Lower lobe of right lung (tissue), 2 donors: ENCODE data around the gene SGK1. TPM values are rescaled to one million over a fixed set of nuclear protein-coding genes. Genes with fewer than 3 reads are reported as not detected.

Experiments
- ATAC-seq, 2 donors: fragments of 200-7000 bp; cut with Tn5 transposase; one replicate each; pipeline ENCODE4 v1.9.1; 2020 to 2022; ENCODE audit warnings: mild to moderate bottlenecking in 2 of 2, moderate library complexity in 2 of 2
- DNase-seq: peaks from one replicate; pipeline ENCODE4 v3.0.0-alpha.2; 2020
- H3K27ac ChIP-seq: fragments of 200-600 bp; one replicate; pipeline ENCODE4 v1.8.0; 2022
- H3K27me3 ChIP-seq: fragments of 200-600 bp; one replicate; pipeline ENCODE4 v1.8.0; 2022; ENCODE audit warnings: low read depth
- H3K36me3 ChIP-seq: fragments of 200-600 bp; one replicate; pipeline ENCODE4 v1.8.0; 2022; ENCODE audit warnings: mild to moderate bottlenecking
- H3K4me1 ChIP-seq: fragments of 200-600 bp; one replicate; pipeline ENCODE4 v1.8.0; 2022
- H3K4me3 ChIP-seq: fragments of 200-600 bp; one replicate; pipeline ENCODE4 v1.8.0; 2022; ENCODE audit warnings: mild to moderate bottlenecking
- H3K9me3 ChIP-seq: fragments of 200-600 bp; one replicate; pipeline ENCODE4 v1.8.0; 2022
- CTCF ChIP-seq: fragments of 200-600 bp; IDR thresholded peaks from one replicate; pipeline ENCODE4 v1.8.0; 2022; ENCODE audit warnings: antibody characterized with exemption, mild to moderate bottlenecking
- intact Hi-C: fragments of 100-400 bp; cut with DNase I; formaldehyde crosslinking; loops from one replicate; pipeline ENCODE4 v1.11.0; 2022
- total RNA-seq: library from RNA; stranded (reverse); fragmentation: NEBNext Ultra II Directional; extraction: Animal tissue kit (Norgen Biotek cat#: 25700); gene quantifications from one replicate; pipeline ENCODE4 v1.2.1, GENCODE V29; 2021
- donor health status: DM: no; HTN: yes; CAD: no; lungs with severe emphysema.

Gene SGK1
- total RNA-seq, 1 donor from 2014 or later, result 195 TPM

DNA sequence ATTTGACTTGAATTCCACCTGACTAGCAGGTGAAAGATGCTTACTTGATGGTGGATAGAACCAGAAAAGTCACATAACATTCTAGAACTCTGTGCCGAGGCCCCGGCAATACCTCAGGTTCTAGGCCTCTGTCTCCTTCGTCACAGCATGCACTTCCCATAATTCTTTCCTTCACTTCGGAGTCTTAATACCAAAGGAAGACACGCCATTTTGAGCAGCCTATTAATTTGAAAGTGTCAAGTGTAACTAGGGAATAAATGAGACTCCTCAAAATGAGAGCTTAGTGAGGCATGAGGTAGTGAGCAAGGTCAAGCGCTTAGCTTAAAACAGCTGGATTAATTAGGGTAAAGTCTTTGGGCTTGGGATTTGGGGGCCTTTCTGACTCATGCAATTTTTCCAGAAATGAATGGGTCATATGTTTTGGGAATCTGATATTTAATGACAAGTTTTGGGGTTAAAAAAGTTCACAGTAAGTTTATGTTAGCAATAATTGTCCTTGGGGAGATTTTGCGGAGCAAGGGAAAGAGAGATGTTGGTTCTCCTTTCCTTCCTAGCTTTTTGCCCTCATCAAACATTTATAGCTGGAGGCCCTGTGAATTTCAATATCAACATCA is 29.1 kb upstream of the SGK1 start:
- H3K4me1 ChIP-seq, result peaks cover 13% of the 10 kb centered on the region
- TF ChIP-seq CTCF, result no peak
- ATAC-seq (no peak), DNase-seq (no peak)
- no peaks in the 10 kb centered on the region for H3K36me3 ChIP-seq
- H3K9me3 ChIP-seq, result no peaks in the 10 kb centered on the region
- no peaks in the 10 kb centered on the region for H3K27me3 ChIP-seq
- no peak overlapping the region for H3K4me3 ChIP-seq
- no peak overlapping the region for H3K27ac ChIP-seq
- intact Hi-C loops, result no loop called here

- intact Hi-C loops, result no loop called here
- DNase-seq (no peak), ATAC-seq (peak; percentile 23 to 48)
- Histone ChIP-seq H3K4me1 (peaks cover 13% of the 10 kb centered on the region), H3K4me3 (no peak overlapping the region), H3K27ac (peak overlapping the region; percentile 13), H3K36me3 (no peaks in the 10 kb centered on the region), H3K9me3 (no peaks in the 10 kb centered on the region), H3K27me3 (no peaks in the 10 kb centered on the region)
- no peak for TF ChIP-seq CTCF
Measured at GRCh38 chr6:134345789-134346188, 27.9 kb upstream of the SGK1 start.

GRCh38 chr6:134343066-134343465 is 25.2 kb upstream of the SGK1 start:
- Histone ChIP-seq H3K4me3 (no peak overlapping the region), H3K27me3 (no peaks in the 10 kb centered on the region), H3K27ac (no peak overlapping the region), H3K9me3 (no peaks in the 10 kb centered on the region), H3K4me1 (peaks cover 13% of the 10 kb centered on the region), H3K36me3 (no peaks in the 10 kb centered on the region)
- ATAC-seq (no peak), DNase-seq (no peak)
- intact Hi-C loops, result no loop called here
- TF ChIP-seq CTCF, result no peak

DNA sequence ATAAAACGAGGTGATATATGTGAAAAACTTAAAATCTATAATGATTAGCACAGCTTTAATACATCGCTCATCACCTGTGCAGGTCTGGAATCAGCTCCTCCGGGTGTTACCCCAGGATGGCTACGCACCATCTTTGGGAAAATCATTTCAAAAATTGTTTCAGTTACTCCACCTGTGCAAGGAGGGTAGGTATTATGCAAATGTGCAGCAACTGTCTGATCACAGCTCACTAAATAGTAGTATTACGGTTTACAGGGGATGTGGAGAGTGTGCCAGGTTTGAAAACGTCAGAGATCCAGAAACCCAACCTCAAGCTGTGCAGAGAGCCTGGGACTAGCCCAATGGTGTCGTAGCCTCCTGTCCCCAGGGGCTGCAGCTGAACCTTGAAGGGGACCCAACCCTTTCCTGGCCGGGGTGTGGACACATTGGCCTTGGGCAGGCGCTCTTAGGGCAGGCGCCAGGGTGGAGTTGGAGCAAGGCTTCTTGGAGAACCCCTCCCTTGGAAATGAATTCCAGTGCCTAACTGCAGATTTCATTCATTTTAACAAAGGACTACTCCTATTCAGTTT is 24.2 kb upstream of the SGK1 start:
- no peaks in the 10 kb centered on the region for H3K27me3 ChIP-seq
- H3K27ac ChIP-seq, result no peak overlapping the region
- intact Hi-C loops, result no loop called here
- H3K4me1 ChIP-seq, result peaks cover 13% of the 10 kb centered on the region
- H3K4me3 ChIP-seq, result no peak overlapping the region
- DNase-seq (no peak), ATAC-seq (no peak)
- no peaks in the 10 kb centered on the region for H3K36me3 ChIP-seq
- TF ChIP-seq CTCF, result no peak
- H3K9me3 ChIP-seq, result no peaks in the 10 kb centered on the region

GRCh38 chr6:134340179-134340975 is 22.5 kb upstream of the SGK1 start:
- H3K9me3 ChIP-seq, result no peaks in the 10 kb centered on the region
- TF ChIP-seq CTCF, result no peak
- no peaks in the 10 kb centered on the region for H3K27me3 ChIP-seq
- no peaks in the 10 kb centered on the region for H3K36me3 ChIP-seq
- H3K4me3 ChIP-seq, result no peak overlapping the region
- peak in 1 of 2 donors; percentile 42 for ATAC-seq
- H3K4me1 ChIP-seq, result peaks cover 2% of the 10 kb centered on the region
- intact Hi-C loops, result no loop called here
- no peak for DNase-seq
- no peak overlapping the region for H3K27ac ChIP-seq
